Colonic mucosa (tissue), 4 donors: ENCODE results near the gene TLR2. TPM values are rescaled to one million over a fixed set of nuclear protein-coding genes. Genes with fewer than 3 reads are reported as not detected.
A peak's percentile ranks its signal among the peaks of the same experiment; 100 is the strongest.

Experiments used
- DNase-seq: peaks from one replicate; pipeline ENCODE4 v3.0.0-alpha.2; 2020
- H3K27ac ChIP-seq: fragments of 200-600 bp; one replicate; pipeline ENCODE4 v1.8.0; 2021
- H3K27me3 ChIP-seq: fragments of 200-600 bp; one replicate; pipeline ENCODE4 v1.8.0; 2021
- H3K36me3 ChIP-seq: fragments of 200-600 bp; one replicate; pipeline ENCODE4 v1.8.0; 2021
- H3K4me1 ChIP-seq: fragments of 200-600 bp; one replicate; pipeline ENCODE4 v1.8.0; 2021; ENCODE audit warnings: mild to moderate bottlenecking
- H3K4me3 ChIP-seq: fragments of 200-600 bp; one replicate; pipeline ENCODE4 v1.8.0; 2021
- H3K9ac ChIP-seq, 2 donors: one replicate each; pipeline ENCODE4 v1.7.0; 2013; ENCODE audit warnings: control low read depth in 2 of 2, low read depth in 2 of 2, low read length in 2 of 2
- H3K9me3 ChIP-seq: fragments of 200-600 bp; one replicate; pipeline ENCODE4 v1.8.0; 2021
- CTCF ChIP-seq: fragments of 200-600 bp; IDR thresholded peaks from one replicate; pipeline ENCODE4 v1.8.0; 2022; ENCODE audit warnings: antibody characterized with exemption, mild to moderate bottlenecking
- intact Hi-C: fragments of 100-400 bp; cut with DNase I; formaldehyde crosslinking; loops from one replicate; pipeline ENCODE4 v1.14.1; 2022
- total RNA-seq, 2 donors: library from RNA; stranded (reverse); fragmentation: NEBNext Ultra II Directional in 1 of 2; extraction: Animal tissue kit (Norgen Biotek cat#: 25700) in 1 of 2; gene quantifications; one replicate each; pipeline ENCODE4 v1.2.1, GENCODE V29; 2021
- donor health status: healthy.
- donor health status: DM: no; HTN: no; CAD: no.
- donor health status: DM: no; HTN: no; CAD: no.

The TLR2 gene
- total RNA-seq, 2 donors from 2014 or later = 2.0 to 5.7 TPM

DNA sequence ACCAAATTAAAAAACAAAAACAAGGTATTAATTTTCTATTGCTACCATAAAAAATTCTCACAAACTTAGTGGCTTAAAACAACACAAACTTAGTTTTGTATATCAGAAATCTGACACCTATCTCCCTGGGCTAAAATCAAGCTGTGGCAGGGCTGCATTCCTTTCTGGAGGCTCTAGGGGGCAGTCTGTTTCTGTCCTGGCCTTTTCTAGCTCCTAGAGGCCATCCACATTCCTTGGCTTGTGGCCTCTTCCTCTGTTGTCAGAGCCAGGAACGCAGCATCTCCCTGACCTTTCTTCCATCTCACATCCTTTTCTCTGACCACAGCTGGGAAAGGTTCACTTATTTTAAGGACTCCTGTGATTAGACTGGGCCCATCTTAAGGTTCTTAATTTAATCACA is 38.9 kb upstream of the TLR2 start:
- Histone ChIP-seq H3K4me1 (no peaks in the 10 kb centered on the region), H3K27ac (no peak overlapping the region), H3K27me3 (no peaks in the 10 kb centered on the region), H3K36me3 (no peaks in the 10 kb centered on the region), H3K9ac (no peak overlapping the region), H3K4me3 (no peak overlapping the region), H3K9me3 (no peaks in the 10 kb centered on the region)
- intact Hi-C loops = no loop called here
- peak; percentile 23 for TF ChIP-seq CTCF
- DNase-seq = no peak

DNA sequence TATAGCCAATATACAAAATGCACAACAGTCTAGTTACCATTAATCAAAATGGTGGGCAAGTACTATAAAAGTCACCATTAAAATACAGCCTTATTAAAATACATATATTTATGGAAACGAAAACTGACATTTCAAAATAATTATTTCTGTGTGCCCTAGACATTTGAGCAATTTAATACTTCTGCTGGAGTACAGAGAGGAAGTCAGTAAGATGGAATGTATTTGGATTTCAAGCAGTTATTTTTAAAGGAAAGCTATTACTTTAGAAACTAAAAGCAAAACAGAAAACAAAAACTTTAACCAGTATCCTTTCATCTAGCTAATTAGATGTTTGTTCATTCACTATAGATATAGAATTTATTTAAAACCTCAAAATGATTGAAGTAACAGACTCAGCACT is 37.8 kb upstream of the TLR2 start:
- Histone ChIP-seq H3K9ac (no peak overlapping the region), H3K4me3 (no peak overlapping the region), H3K36me3 (no peaks in the 10 kb centered on the region), H3K27me3 (no peaks in the 10 kb centered on the region), H3K9me3 (no peaks in the 10 kb centered on the region), H3K4me1 (no peaks in the 10 kb centered on the region), H3K27ac (no peak overlapping the region)
- no peak for DNase-seq
- no peak for TF ChIP-seq CTCF
- intact Hi-C loops = no loop called here

DNA sequence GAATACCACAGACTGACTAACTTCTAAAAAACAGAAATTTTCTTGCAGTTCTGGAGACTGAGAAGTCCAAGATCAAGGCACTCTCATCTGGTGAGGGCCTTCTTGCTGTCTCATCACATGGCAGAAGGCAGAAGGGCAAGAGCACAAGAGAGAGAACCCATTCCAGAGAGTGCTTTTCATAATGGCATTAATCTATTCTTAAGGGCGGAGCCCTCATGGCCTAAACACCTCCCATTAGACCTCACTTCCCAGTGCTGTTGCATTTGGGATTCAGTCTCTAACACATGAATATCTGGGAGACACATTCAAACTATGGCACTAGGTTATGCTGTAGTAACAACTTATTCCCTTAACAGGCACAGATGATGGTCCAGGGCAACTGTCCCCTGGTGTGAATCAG is 37.1 kb upstream of the TLR2 start:
- Histone ChIP-seq H3K4me1 (no peaks in the 10 kb centered on the region), H3K27ac (no peak overlapping the region), H3K4me3 (no peak overlapping the region), H3K9me3 (no peaks in the 10 kb centered on the region), H3K27me3 (no peaks in the 10 kb centered on the region), H3K36me3 (no peaks in the 10 kb centered on the region), H3K9ac (no peak overlapping the region)
- no peak for TF ChIP-seq CTCF
- DNase-seq = no peak
- intact Hi-C loops = no loop called here

- H3K27ac ChIP-seq = no peak overlapping the region
- H3K27me3 ChIP-seq = no peaks in the 10 kb centered on the region
- no peak overlapping the region for H3K9ac ChIP-seq
- H3K36me3 ChIP-seq = no peaks in the 10 kb centered on the region
- no peaks in the 10 kb centered on the region for H3K9me3 ChIP-seq
- TF ChIP-seq CTCF = no peak
- intact Hi-C loops = no loop called here
- no peak overlapping the region for H3K4me3 ChIP-seq
- no peak for DNase-seq
- H3K4me1 ChIP-seq = no peaks in the 10 kb centered on the region
Observed at GRCh38 chr4:153647975-153648374, 36.1 kb upstream of the TLR2 start.

DNA sequence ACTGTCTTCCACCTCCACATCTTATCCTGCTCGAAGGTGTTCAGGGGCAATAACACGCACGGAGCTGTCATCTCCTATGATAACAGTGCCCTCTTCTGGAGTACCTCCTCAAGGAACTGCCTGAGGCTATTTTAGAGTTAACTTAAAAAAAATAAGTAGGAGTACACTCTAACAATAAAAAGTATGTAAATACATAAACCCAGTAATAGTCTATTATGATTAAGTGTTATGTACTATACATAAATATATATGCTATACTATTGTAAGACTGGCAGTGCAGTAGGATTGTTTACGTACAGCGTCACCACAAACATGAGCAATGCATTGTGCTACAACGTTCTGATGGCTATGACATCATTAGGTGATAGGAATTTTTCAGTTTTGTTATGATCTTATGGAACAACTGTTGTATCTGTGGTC is 34.5 kb upstream of the TLR2 start:
- no peaks in the 10 kb centered on the region for H3K27me3 ChIP-seq
- no peak overlapping the region for H3K4me3 ChIP-seq
- no peaks in the 10 kb centered on the region for H3K4me1 ChIP-seq
- no peak for DNase-seq
- intact Hi-C loops = no loop called here
- H3K36me3 ChIP-seq = no peaks in the 10 kb centered on the region
- no peak overlapping the region for H3K9ac ChIP-seq
- TF ChIP-seq CTCF = no peak
- no peak overlapping the region for H3K27ac ChIP-seq
- H3K9me3 ChIP-seq = no peaks in the 10 kb centered on the region

- Histone ChIP-seq H3K27ac (no peak overlapping the region), H3K4me1 (no peaks in the 10 kb centered on the region), H3K4me3 (no peak overlapping the region), H3K9me3 (no peaks in the 10 kb centered on the region), H3K36me3 (no peaks in the 10 kb centered on the region), H3K9ac (no peak overlapping the region), H3K27me3 (no peaks in the 10 kb centered on the region)
- DNase-seq = no peak
- intact Hi-C loops = no loop called here
- no peak for TF ChIP-seq CTCF
Observed at GRCh38 chr4:153651116-153651515, 33.0 kb upstream of the TLR2 start.
